PC-3 (cell line): ENCODE results near the gene ZBTB46. TPM values are rescaled to one million over a fixed set of nuclear protein-coding genes. Genes with fewer than 3 reads are reported as not detected.

ENCODE experiments used
- ATAC-seq: fragments of 200-7000 bp; cut with Tn5 transposase; 2 replicates; pipeline ENCODE4 v1.9.1; 2020; ENCODE audit warnings: mild to moderate bottlenecking, moderate library complexity
- BruUV-seq: library from RNA; stranded (reverse); fragments of 400-500 nt; replicated peaks from 2 replicates; lab custom pipeline; 2021; lab: Mats Ljungman, UMichigan
- CTCF ChIA-PET: fragments of 300-600 bp; sonication (Branson Sonifier 250); formaldehyde crosslinking; loops from one replicate; lab custom pipeline; 2022; ENCODE audit warnings: antibody characterized with exemption; lab: Charles Lee
- POLR2A ChIA-PET: fragments of 300-600 bp; sonication (Branson Sonifier 250); formaldehyde crosslinking; loops from one replicate; lab custom pipeline; 2022; ENCODE audit warnings: antibody characterized with exemption; ENCODE audit not compliant: unreplicated experiment; lab: Charles Lee
- DNase-seq: peaks from one replicate; pipeline ENCODE4 v3.0.0-alpha.2; 2015
- H2AFZ ChIP-seq: fragments of 300-600 bp; sonication (generic); 2 replicates; pipeline ENCODE4 v1.6.0; 2016; ENCODE audit warnings: antibody characterized with exemption, low read length
- H3F3A ChIP-seq: fragments of 300-600 bp; sonication (generic); one replicate; pipeline ENCODE4 v1.6.0; 2017; ENCODE audit warnings: antibody characterized with exemption, low read length, control low read depth, mild to moderate bottlenecking; ENCODE audit not compliant: unreplicated experiment
- H3K27ac ChIP-seq: fragments of 300-600 bp; sonication (generic); 2 replicates; pipeline ENCODE4 v1.5.1; 2016; ENCODE audit warnings: mild to moderate bottlenecking, low read length
- H3K27me3 ChIP-seq: fragments of 300-600 bp; sonication (generic); 2 replicates; pipeline ENCODE4 v1.6.1; 2016; ENCODE audit warnings: low read length, mixed read lengths
- H3K36me3 ChIP-seq: fragments of 300-600 bp; sonication (generic); 2 replicates; pipeline ENCODE4 v1.6.1; 2016; ENCODE audit warnings: low read depth, mixed run types, low read length, mixed read lengths
- H3K4me1 ChIP-seq: fragments of 300-600 bp; sonication (generic); 2 replicates; pipeline ENCODE4 v1.5.1; 2016; ENCODE audit warnings: low read length; ENCODE audit not compliant: insufficient read depth
- H3K4me2 ChIP-seq: fragments of 300-600 bp; sonication (generic); 2 replicates; pipeline ENCODE4 v1.6.0; 2016; ENCODE audit warnings: low read length
- H3K4me3 ChIP-seq: fragments of 300-600 bp; sonication (generic); 2 replicates; pipeline ENCODE4 v1.5.1; 2016; ENCODE audit warnings: mild to moderate bottlenecking, low read length, mixed read lengths
- H3K79me2 ChIP-seq: fragments of 300-600 bp; sonication (generic); 2 replicates; pipeline ENCODE4 v1.6.1; 2017; ENCODE audit warnings: low read length, mixed read lengths
- H3K9ac ChIP-seq: fragments of 300-600 bp; sonication (generic); 2 replicates; pipeline ENCODE4 v1.6.0; 2016; ENCODE audit warnings: mild to moderate bottlenecking, low read length
- H3K9me2 ChIP-seq: fragments of 300-600 bp; sonication (generic); replicated peaks from 2 replicates; pipeline ENCODE4 v1.6.1; 2016; ENCODE audit warnings: mixed run types, low read length, mixed read lengths
- H3K9me3 ChIP-seq: fragments of 300-600 bp; sonication (generic); 2 replicates; pipeline ENCODE4 v1.6.1; 2016; ENCODE audit warnings: low read length, mixed read lengths
- H4K20me1 ChIP-seq: fragments of 300-600 bp; sonication (generic); 2 replicates; pipeline ENCODE4 v1.6.1; 2016; ENCODE audit warnings: low read length, mixed read lengths
- EZH2 ChIP-seq: fragments of 300-600 bp; sonication (generic); IDR thresholded peaks from one replicate; pipeline ENCODE4 v1.6.1; 2017; ENCODE audit warnings: antibody characterized with exemption, mild to moderate bottlenecking, low read length; ENCODE audit not compliant: unreplicated experiment
- EZH2phosphoT487 ChIP-seq: fragments of 300-600 bp; sonication (generic); IDR thresholded peaks from 2 replicates; pipeline ENCODE4 v1.6.1; 2018; ENCODE audit warnings: mild to moderate bottlenecking, antibody characterized with exemption, low read length, borderline replicate concordance
- intact Hi-C: fragments of 100-400 bp; cut with micrococcal nuclease; formaldehyde crosslinking; loops from 2 replicates; pipeline ENCODE4 v1.9.0; 2023
- total RNA-seq: library from RNA; depleted of rRNA; stranded (reverse); fragments of >200 nt; gene quantifications from 2 replicates; pipeline ENCODE4 v1.2.3, GENCODE V29; 2014
- TF ChIP-seq, protein P1 (sequence below): fragments of 300-600 bp; sonication (generic); conservative IDR thresholded peaks from 2 replicates; pipeline ENCODE4 v1.5.1; 2017; ENCODE audit warnings: antibody characterized with exemption, low read depth, mild to moderate bottlenecking, low read length

The ZBTB46 gene
- total RNA-seq, 1 experiment from 2014 or later = 7.3 TPM

DNA sequence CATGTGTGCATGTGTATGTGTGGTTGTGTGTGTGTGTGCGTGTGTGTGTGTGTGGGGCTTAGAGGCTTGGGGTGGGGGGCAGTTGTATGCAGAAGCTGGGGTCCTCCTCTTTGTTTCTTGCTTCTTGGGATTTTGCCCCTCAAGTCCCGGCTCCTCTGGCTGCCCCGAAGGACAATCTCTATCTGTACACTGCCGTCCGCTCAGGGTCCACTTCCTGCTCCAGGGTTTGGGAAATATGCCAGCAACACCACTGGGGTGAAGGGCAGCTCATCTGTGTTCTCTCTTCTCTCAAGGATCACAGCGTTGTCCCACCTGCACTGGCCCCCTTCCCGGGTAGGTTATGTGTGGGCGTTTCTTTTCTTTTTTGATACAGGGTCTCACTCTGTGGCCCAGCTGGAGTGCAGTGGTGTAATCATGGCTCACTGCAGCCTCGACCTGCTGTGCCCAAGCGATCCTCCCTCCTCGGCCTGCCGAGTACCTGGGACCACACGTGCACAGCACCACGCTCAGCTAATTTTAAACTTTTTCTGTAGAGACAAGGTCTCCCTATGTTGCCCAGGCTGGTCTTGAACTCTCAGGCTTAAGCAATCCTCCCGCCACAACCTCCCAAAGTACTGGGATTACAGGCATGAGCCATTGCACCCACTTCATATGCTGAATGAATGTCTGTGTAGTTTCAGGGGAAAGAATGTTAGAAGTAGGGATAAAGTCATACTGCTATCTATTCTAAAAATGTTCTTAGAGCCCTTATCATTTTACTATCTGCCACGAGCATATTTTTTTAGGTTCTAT is 65.8 kb downstream of the ZBTB46 start:
- TF ChIP-seq, protein P1, sequence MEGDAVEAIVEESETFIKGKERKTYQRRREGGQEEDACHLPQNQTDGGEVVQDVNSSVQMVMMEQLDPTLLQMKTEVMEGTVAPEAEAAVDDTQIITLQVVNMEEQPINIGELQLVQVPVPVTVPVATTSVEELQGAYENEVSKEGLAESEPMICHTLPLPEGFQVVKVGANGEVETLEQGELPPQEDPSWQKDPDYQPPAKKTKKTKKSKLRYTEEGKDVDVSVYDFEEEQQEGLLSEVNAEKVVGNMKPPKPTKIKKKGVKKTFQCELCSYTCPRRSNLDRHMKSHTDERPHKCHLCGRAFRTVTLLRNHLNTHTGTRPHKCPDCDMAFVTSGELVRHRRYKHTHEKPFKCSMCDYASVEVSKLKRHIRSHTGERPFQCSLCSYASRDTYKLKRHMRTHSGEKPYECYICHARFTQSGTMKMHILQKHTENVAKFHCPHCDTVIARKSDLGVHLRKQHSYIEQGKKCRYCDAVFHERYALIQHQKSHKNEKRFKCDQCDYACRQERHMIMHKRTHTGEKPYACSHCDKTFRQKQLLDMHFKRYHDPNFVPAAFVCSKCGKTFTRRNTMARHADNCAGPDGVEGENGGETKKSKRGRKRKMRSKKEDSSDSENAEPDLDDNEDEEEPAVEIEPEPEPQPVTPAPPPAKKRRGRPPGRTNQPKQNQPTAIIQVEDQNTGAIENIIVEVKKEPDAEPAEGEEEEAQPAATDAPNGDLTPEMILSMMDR = no peak
- TF ChIP-seq EZH2phosphoT487 (no peak), EZH2 (no peak)
- Histone ChIP-seq H3K9ac (no peak overlapping the region), H3K4me3 (no peak overlapping the region), H4K20me1 (no peaks in the 10 kb centered on the region), H3K4me1 (no peaks in the 10 kb centered on the region), H3K4me2 (no peak overlapping the region), H3K9me2 (no peaks in the 10 kb centered on the region), H3K27ac (no peak overlapping the region), H3K9me3 (no peaks in the 10 kb centered on the region), H3K36me3 (no peaks in the 10 kb centered on the region), H3F3A (no peaks in the 10 kb centered on the region), H3K79me2 (no peaks in the 10 kb centered on the region), H2AFZ (no peak overlapping the region), H3K27me3 (no peaks in the 10 kb centered on the region)
- DNase-seq (no peak), ATAC-seq (no peak)
- intact Hi-C loops = no loop called here
- no TSS peak for BruUV-seq
- CTCF ChIA-PET = no interaction called here
- POLR2A ChIA-PET = no interaction called here

DNA sequence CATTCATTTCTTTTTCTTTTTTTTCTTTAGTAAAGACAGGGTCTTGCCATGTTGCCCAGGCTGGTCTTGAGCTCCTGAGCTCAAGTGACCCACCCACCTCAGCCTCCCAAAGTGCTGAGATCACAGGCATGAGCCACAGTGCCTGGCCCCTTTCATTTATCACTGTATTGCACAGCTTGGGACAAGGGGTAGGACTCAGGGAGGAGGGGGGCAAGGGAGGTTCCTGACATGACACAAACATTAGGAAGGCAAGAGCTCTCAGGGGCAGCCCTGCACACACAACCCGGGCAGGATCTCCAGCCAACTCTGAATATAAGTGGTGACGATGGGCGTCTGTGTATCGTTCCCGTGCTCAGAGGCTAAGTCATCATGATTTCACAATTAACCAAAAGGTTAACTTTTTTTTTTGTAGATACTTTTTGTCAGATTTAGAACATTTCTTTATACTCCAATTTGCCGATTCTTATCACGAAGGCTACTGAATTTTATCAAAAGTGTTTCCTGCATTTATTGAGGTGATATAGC is 71.6 kb downstream of the ZBTB46 start:
- DNase-seq (no peak), ATAC-seq (no peak)
- intact Hi-C loops = no loop called here
- Histone ChIP-seq H3K4me3 (no peak overlapping the region), H3F3A (no peaks in the 10 kb centered on the region), H3K9me3 (no peaks in the 10 kb centered on the region), H3K27me3 (no peaks in the 10 kb centered on the region), H3K4me1 (no peaks in the 10 kb centered on the region), H2AFZ (no peak overlapping the region), H3K9me2 (no peaks in the 10 kb centered on the region), H3K4me2 (no peak overlapping the region), H3K79me2 (no peaks in the 10 kb centered on the region), H3K9ac (no peak overlapping the region), H3K27ac (no peak overlapping the region), H3K36me3 (no peaks in the 10 kb centered on the region), H4K20me1 (no peaks in the 10 kb centered on the region)
- no TSS peak for BruUV-seq
- ChIA-PET POLR2A (no interaction called here), CTCF (no interaction called here)
- TF ChIP-seq, protein P1 = no peak
- TF ChIP-seq EZH2 (no peak), EZH2phosphoT487 (no peak)

DNA sequence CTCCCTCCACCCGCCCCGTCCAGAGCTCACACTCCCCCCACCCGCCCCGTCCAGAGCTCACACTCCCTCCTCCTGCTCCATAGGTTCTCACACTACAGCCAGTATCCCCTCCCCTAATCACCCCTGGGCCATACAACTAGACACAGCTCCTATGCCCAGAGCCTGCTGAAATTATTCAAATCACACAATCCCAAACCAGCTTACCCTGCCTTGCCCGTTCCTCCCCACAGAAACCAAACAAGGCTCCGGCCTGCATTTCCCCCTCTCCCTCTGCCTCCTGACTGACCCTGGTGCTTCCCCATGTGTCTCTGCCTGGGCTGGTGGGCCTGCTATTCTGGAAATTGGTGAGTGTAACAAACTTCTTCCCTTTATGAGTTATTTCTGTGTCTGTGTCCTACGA is 72.9 kb downstream of the ZBTB46 start:
- ChIA-PET POLR2A (no interaction called here), CTCF (no interaction called here)
- ATAC-seq = no peak
- no peaks in the 10 kb centered on the region for H3F3A ChIP-seq
- H4K20me1 ChIP-seq = no peaks in the 10 kb centered on the region
- H3K4me2 ChIP-seq = no peak overlapping the region
- no peaks in the 10 kb centered on the region for H3K9me3 ChIP-seq
- no peak overlapping the region for H3K27ac ChIP-seq
- intact Hi-C loops = no loop called here
- no peaks in the 10 kb centered on the region for H3K4me1 ChIP-seq
- no peak for DNase-seq
- H3K9ac ChIP-seq = no peak overlapping the region
- H3K27me3 ChIP-seq = no peaks in the 10 kb centered on the region
- H3K9me2 ChIP-seq = no peaks in the 10 kb centered on the region
- TF ChIP-seq EZH2 = no peak
- TF ChIP-seq, protein P1 = no peak
- no peak overlapping the region for H2AFZ ChIP-seq
- H3K4me3 ChIP-seq = no peak overlapping the region
- H3K79me2 ChIP-seq = no peaks in the 10 kb centered on the region
- no peaks in the 10 kb centered on the region for H3K36me3 ChIP-seq
- no TSS peak for BruUV-seq
